Activated naive CD4-positive, alpha-beta T cell treated with anti-CD3 and anti-CD28 coated beads for 36 hours (primary cell): ENCODE data around the gene MTAP. TPM values are rescaled to one million over a fixed set of nuclear protein-coding genes. Genes with fewer than 3 reads are reported as not detected.
"Not testable (repeated sequence)": the region's sequence is repeated elsewhere in the genome, so short reads cannot be mapped to it uniquely, and the experiment has no call there.

Experiments
- CTCF ChIA-PET: fragments of 350-600 bp; sonication (Branson Sonifier 250); formaldehyde crosslinking; loops from one replicate; lab custom pipeline; 2021; ENCODE audit warnings: antibody characterized with exemption; lab: Charles Lee
- DNase-seq: peaks from one replicate; pipeline ENCODE4 v3.0.0-alpha.2; 2020
- H3K27ac Mint-ChIP-seq: one replicate; pipeline ENCODE4 v1.8.0; 2021; ENCODE audit warnings: mild to moderate bottlenecking, mixed read lengths
- H3K27me3 Mint-ChIP-seq: one replicate; pipeline ENCODE4 v1.8.0; 2021; ENCODE audit warnings: low read depth, mixed read lengths
- H3K36me3 Mint-ChIP-seq: one replicate; pipeline ENCODE4 v1.8.0; 2021; ENCODE audit warnings: low read depth, mixed read lengths
- H3K4me1 Mint-ChIP-seq: one replicate; pipeline ENCODE4 v1.8.0; 2021; ENCODE audit warnings: low read depth, mixed read lengths
- H3K4me3 Mint-ChIP-seq: one replicate; pipeline ENCODE4 v1.8.0; 2021; ENCODE audit warnings: mild to moderate bottlenecking, moderate library complexity, mixed read lengths
- H3K9me3 Mint-ChIP-seq: one replicate; pipeline ENCODE4 v1.8.0; 2021; ENCODE audit warnings: mixed read lengths
- intact Hi-C: fragments of 100-400 bp; cut with micrococcal nuclease; formaldehyde crosslinking; loops from one replicate; pipeline ENCODE4 v1.15.1; 2023
- total RNA-seq, 2 experiments: library from RNA; stranded (reverse); gene quantifications; one replicate each; pipeline ENCODE4 v1.2.3, GENCODE V29; 2021

MTAP gene
- total RNA-seq, 2 experiments from 2014 or later, result 59.0 to 66.4 TPM

DNA sequence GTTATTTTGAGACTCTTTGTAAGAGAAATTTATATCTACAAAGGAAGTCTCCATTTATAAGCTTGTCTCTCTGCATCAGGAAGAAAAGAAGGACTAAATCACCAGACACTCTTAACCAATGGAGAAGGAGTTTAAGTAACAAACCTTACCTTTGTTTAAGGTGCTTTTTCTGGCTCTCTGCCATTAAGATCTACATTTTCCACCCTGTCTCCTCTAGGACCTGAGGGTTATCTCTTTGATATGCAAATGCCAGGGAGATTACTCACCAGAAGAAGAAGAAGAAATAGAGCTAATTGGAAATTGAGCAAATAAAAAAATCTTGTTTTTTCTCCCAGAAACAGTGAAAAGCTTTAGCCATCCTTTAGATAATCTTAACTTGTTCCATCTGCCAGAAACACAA is 130.8 kb downstream of the MTAP start:
- no peak overlapping the region for H3K4me3 Mint-ChIP-seq
- H3K4me1 Mint-ChIP-seq, result no peaks in the 10 kb centered on the region
- no peaks in the 10 kb centered on the region for H3K27me3 Mint-ChIP-seq
- CTCF ChIA-PET, result interaction anchor here (0.7 to 1.0 kb wide), 2 partner anchors 25 to 75 kb away, joined by 3 read pairs; partner anchors contain the start of gene CDKN2B
- no peaks in the 10 kb centered on the region for H3K9me3 Mint-ChIP-seq
- DNase-seq, result no peak
- intact Hi-C loops, result no loop called here
- no peak overlapping the region for H3K27ac Mint-ChIP-seq
- peaks cover 6% of the 10 kb centered on the region for H3K36me3 Mint-ChIP-seq

DNA sequence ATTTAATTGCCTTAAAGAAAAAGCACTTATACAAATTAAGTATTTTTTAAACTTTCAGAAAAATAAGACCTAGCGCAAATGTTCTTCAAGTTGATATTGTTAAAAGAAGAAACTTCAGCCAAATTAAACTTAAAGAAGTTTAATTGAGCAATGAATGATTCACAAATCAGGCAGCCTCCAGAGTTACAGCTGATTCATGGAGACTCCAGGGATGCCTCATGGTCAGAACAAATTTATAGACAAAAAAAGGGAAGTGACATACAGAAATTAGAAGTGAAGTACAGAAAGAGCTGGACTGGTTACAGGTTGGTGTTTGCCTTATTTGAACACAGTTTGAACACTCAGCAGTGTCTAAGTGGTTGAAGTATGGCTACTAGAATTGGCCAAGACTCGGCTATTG is 131.4 kb downstream of the MTAP start:
- peaks cover 6% of the 10 kb centered on the region for H3K36me3 Mint-ChIP-seq
- DNase-seq, result no peak
- no peak overlapping the region for H3K27ac Mint-ChIP-seq
- intact Hi-C loops, result no loop called here
- CTCF ChIA-PET, result interaction anchor here (1.0 kb wide), 1 partner anchor 75 kb away, joined by 3 read pairs; the partner anchor contains the start of gene CDKN2B
- no peak overlapping the region for H3K4me3 Mint-ChIP-seq
- H3K27me3 Mint-ChIP-seq, result no peaks in the 10 kb centered on the region
- no peaks in the 10 kb centered on the region for H3K4me1 Mint-ChIP-seq
- H3K9me3 Mint-ChIP-seq, result no peaks in the 10 kb centered on the region

DNA sequence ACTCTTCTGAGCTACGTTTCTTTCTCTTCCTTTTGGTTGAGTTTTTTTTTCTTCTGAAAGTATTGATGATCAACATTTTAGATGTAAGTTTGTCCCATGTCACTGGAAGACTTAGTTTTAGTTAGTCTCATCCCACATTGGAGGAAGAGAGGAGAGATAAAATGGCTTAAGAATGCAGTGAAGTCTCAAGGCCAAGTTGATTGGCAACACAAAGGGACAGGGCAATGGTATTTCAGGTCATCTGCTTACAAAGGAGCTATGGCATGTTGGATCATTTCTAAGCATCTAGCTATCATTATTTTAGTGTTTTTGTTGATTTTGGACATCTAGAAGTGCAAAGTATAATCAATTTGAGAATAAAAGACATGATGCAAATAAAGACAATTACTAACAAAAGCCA is 133.2 kb downstream of the MTAP start:
- no peak overlapping the region for H3K27ac Mint-ChIP-seq
- H3K4me3 Mint-ChIP-seq, result no peak overlapping the region
- no peaks in the 10 kb centered on the region for H3K9me3 Mint-ChIP-seq
- H3K27me3 Mint-ChIP-seq, result no peaks in the 10 kb centered on the region
- no peaks in the 10 kb centered on the region for H3K4me1 Mint-ChIP-seq
- DNase-seq, result no peak
- intact Hi-C loops, result no loop called here
- peaks cover 6% of the 10 kb centered on the region for H3K36me3 Mint-ChIP-seq
- CTCF ChIA-PET, result interaction anchor here (0.6 to 0.7 kb wide), 3 partner anchors 37 to 526 kb away, joined by 3 read pairs; no protein-coding TSS in a partner anchor

DNA sequence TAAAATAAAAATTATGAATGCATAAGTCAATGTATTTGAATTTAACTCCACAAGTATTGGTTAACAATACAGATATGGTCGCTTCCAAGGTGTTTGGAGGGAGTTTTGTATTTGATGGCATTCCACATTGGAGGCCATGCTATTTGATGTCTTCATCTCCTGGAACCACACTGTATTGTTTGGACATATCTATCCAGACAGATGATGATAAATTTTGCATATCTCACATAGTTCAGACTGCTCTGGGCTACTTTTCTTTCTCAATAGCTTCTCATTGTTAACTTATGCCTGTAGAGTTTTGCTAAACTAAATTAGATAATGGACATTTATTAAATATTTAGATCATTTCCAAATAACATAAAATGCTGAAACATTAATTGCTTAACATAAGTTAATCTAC is 133.7 kb downstream of the MTAP start:
- CTCF ChIA-PET, result interaction anchor here (0.7 kb wide), 2 partner anchors 37 to 122 kb away, joined by 3 read pairs; no protein-coding TSS in a partner anchor
- Mint-ChIP-seq H3K9me3 (no peaks in the 10 kb centered on the region), H3K27ac (no peak overlapping the region), H3K27me3 (no peaks in the 10 kb centered on the region), H3K4me1 (no peaks in the 10 kb centered on the region), H3K36me3 (peaks cover 3% of the 10 kb centered on the region), H3K4me3 (no peak overlapping the region)
- DNase-seq, result no peak
- intact Hi-C loops, result no loop called here

DNA sequence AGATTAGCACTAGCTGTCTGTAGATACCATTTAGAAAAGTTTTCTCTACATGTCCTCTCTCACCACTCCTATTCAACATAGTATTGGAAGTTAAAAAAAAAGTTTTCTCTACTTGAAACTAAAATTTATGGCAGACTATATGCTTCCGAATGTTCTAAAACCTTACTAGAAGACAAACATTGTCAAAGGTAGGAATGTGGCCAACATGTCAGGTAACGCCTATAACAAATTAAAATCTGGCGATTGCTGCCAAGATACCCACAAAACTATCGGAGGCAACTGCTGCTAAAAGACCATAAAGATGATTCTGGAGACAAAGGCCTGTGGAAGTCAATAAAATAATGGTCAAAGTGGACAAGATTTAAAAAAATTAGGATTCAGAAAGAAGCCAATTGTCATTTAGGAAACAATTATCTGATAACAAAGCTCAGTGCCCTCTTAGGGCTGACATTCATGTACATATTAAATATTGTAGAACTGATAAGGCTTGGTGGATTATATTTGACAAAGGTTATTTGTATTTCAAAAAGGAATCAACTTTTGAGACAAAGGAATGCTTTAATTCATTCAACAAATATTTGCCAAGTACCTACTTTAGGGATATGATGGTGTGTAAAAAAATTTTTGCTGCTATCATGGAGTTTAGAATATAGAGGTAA is 139.0 kb downstream of the MTAP start:
- no peak for DNase-seq
- Mint-ChIP-seq H3K9me3 (no peaks in the 10 kb centered on the region), H3K27ac (no peak overlapping the region), H3K4me3 (no peak overlapping the region), H3K4me1 (no peaks in the 10 kb centered on the region), H3K36me3 (no peaks in the 10 kb centered on the region), H3K27me3 (peaks cover 10% of the 10 kb centered on the region)
- intact Hi-C loops, result no loop called here
- CTCF ChIA-PET, result no interaction called here

DNA sequence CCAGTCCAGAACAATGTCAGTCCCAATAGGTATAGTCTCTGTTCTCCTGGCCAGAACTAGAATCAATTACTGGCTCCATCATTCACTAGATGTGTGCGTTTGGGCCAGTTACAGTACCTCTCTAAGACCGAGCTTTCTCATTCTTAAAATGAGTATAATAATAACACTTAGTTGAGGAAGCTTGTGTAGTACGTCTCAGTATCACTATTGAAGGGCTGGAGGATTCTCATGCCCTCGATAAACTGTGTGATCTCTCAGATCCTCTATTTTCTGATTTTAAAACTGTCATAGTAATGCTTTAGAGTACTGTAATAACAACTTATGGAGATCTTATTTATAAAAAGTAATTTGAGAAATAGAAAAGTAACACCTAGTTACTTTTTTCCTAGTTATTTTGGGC is 141.0 kb downstream of the MTAP start:
- H3K4me3 Mint-ChIP-seq, result no peak overlapping the region
- DNase-seq, result no peak
- no peaks in the 10 kb centered on the region for H3K36me3 Mint-ChIP-seq
- CTCF ChIA-PET, result no interaction called here
- H3K9me3 Mint-ChIP-seq, result no peaks in the 10 kb centered on the region
- intact Hi-C loops, result no loop called here
- peaks cover 12% of the 10 kb centered on the region for H3K27me3 Mint-ChIP-seq
- H3K27ac Mint-ChIP-seq, result no peak overlapping the region
- H3K4me1 Mint-ChIP-seq, result no peaks in the 10 kb centered on the region

DNA sequence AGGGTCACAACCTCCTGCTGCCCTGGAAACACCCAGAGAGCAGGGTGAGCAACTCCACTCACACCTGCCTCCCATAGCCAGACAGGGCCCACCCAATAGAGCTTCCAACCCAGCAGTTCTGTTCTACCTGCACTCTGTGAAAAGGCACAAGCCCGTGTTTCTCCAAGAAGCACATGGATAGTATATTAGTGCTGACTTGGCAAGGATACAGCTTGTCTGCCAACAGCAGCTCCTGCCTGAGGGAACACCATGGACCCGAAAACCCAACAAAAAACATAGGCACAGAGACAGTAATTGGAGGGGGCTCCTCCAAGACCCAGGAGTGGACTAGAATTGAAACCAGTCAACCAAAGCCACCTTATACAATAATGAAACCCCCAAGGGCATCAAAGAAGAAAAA is 143.2 kb downstream of the MTAP start:
- no peaks in the 10 kb centered on the region for H3K9me3 Mint-ChIP-seq
- CTCF ChIA-PET, result no interaction called here
- H3K27me3 Mint-ChIP-seq, result peaks cover 12% of the 10 kb centered on the region
- intact Hi-C loops, result no loop called here
- no peaks in the 10 kb centered on the region for H3K36me3 Mint-ChIP-seq
- H3K4me1 Mint-ChIP-seq, result no peaks in the 10 kb centered on the region
- H3K27ac Mint-ChIP-seq, result no peak overlapping the region
- H3K4me3 Mint-ChIP-seq, result no peak overlapping the region
- no peak for DNase-seq

DNA sequence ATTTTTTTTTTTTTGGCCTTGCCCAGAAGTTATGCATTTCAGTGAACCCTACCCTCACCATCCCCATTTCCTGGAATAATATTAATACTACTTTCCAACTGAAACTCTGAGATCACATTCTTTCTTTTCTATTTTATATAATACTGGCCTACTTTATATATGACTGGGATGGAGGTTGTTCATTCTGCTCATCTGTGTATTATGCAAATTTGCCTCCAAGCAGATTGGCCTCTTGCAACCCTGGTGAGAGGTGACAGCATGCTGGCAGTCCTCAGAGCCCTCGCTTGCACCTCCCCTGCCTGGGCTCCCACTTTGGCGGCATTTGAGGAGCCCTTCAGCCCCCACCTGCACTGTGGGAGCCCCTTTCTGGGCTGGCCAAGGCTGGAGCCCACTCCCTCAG is 156.4 kb downstream of the MTAP start:
- peaks cover 29% of the 10 kb centered on the region for H3K27me3 Mint-ChIP-seq
- intact Hi-C loops, result no loop called here
- no peak overlapping the region for H3K27ac Mint-ChIP-seq
- DNase-seq, result no peak
- no peaks in the 10 kb centered on the region for H3K9me3 Mint-ChIP-seq
- no peaks in the 10 kb centered on the region for H3K36me3 Mint-ChIP-seq
- CTCF ChIA-PET, result no interaction called here
- no peaks in the 10 kb centered on the region for H3K4me1 Mint-ChIP-seq
- no peak overlapping the region for H3K4me3 Mint-ChIP-seq

DNA sequence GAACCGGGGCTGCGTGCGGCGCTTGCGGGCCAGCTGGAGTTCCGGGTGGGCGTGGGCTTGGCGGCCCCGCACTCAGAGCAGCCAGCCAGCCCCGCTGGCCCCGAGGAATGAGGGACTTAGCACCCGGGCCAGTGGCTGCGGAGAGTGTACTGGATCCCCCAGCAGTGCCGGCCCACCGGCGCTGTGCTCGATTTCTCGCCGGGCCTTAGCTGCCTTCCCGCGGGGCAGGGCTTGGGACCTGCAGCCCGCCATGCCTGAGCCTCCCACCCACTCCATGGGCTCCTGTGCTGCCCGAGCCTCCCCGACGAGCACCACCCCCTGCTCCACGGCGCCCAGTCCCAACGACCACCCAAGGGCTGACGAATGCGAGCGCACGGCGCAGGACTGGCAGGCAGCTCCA is 156.8 kb downstream of the MTAP start:
- H3K36me3 Mint-ChIP-seq, intact Hi-C loops, H3K4me3 Mint-ChIP-seq, DNase-seq, H3K9me3 Mint-ChIP-seq, CTCF ChIA-PET, H3K4me1 Mint-ChIP-seq, H3K27ac Mint-ChIP-seq: not testable (repeated sequence)
- peaks cover 34% of the 10 kb centered on the region for H3K27me3 Mint-ChIP-seq

DNA sequence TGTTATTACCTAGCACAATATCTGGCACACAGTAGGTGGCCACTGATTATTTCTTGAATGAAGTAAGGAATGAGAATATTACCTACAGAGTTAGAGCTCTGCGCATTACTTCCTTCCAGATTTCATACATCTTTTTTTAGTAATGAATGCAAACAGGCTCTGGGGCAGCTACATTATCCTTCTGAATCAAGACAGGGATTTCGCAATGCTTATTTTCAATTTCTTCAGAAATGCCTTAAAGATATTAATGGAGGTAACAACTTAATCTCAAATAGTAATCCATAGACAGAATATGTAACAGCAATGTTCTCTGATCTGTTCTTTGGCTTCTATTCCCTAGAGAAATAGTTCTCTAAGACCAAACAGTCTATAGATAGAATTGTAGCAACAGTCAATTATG is 159.1 kb downstream of the MTAP start:
- CTCF ChIA-PET, result interaction anchor here (1.2 to 1.4 kb wide), 2 partner anchors 47 to 200 kb away, joined by 3 to 4 read pairs; no protein-coding TSS in a partner anchor
- peaks cover 54% of the 10 kb centered on the region for H3K27me3 Mint-ChIP-seq

DNA sequence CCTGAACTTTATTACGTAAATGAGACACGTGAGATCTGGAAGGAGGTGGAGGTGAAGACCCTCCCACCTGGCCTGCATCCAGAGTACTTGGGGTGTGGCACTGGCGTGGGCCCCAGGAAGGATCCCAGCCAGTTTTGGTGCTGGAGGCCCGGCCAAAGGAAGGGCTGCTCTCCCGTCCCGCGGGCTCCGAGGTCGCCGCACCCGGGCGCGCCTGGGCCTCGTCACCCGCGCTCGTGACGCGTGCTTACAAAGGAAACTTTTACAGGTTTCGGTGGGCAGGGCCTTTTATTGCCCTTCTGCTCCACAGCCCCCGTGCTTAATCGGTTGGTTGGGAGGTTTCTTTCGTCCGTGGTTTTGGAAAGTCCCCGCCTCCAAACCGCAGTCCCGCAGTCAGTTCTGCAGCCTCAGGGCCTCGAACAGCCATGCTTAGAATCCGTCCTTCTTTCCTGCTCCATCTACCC is 162.5 kb downstream of the MTAP start:
- Mint-ChIP-seq H3K27ac (no peak overlapping the region), H3K9me3 (peaks cover 7% of the 10 kb centered on the region), H3K4me1 (peaks cover 17% of the 10 kb centered on the region), H3K36me3 (peaks cover 8% of the 10 kb centered on the region), H3K4me3 (peak overlapping the region; percentile 51), H3K27me3 (peaks cover 84% of the 10 kb centered on the region)
- intact Hi-C loops, result loop anchor here (1.0 to 5.0 kb wide), 5 partner anchors 30 to 1118 kb away; no protein-coding TSS in a partner anchor
- peak; percentile 67 for DNase-seq
- CTCF ChIA-PET, result no interaction called here

More for the DNA sequence above, 159.1 kb downstream of the MTAP start:
- Mint-ChIP-seq H3K36me3 (no peaks in the 10 kb centered on the region), H3K4me1 (peaks cover 9% of the 10 kb centered on the region), H3K4me3 (no peak overlapping the region), H3K9me3 (no peaks in the 10 kb centered on the region), H3K27ac (no peak overlapping the region)
- intact Hi-C loops, result no loop called here
- no peak for DNase-seq

DNA sequence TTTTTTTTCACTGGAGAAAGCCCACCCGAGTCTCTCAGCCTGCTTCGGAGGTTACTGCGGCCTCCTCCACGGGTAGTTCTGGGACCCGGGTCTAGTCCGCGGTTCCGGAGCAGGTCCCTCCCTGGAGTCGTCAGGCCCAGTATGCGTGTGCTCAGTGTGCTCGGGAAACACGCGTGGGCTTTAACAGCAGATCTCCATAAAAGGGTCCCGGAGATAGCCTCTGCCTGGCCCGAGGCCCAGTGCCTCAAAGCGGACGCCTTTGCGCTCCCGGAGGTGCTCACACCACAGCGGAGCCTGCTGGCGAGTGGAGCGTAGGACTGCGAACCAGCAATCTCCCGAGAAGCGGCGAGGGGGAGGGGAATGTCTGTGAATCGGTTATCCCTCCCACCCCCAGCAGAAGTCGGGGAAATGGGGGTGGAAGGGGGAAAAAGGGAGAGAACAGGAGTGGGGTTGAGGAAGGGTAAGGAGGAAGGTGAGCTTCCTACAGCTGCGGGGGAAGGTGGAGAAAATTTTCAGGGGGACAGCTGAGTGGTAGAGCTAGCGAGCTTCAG is 163.0 kb downstream of the MTAP start:
- CTCF ChIA-PET, result interaction anchor here (0.7 to 0.9 kb wide), 3 partner anchors 108 to 153 kb away, joined by 3 read pairs; no protein-coding TSS in a partner anchor
- peaks cover 9% of the 10 kb centered on the region for H3K36me3 Mint-ChIP-seq
- peaks cover 9% of the 10 kb centered on the region for H3K9me3 Mint-ChIP-seq

More for the DNA sequence above, 163.0 kb downstream of the MTAP start:
- Mint-ChIP-seq H3K4me3 (peak overlapping the region; percentile 51), H3K4me1 (peaks cover 17% of the 10 kb centered on the region), H3K27me3 (peaks cover 86% of the 10 kb centered on the region), H3K27ac (no peak overlapping the region)
- DNase-seq, result peak; percentile 68
- intact Hi-C loops, result loop anchor here (1.0 to 5.0 kb wide), 5 partner anchors 30 to 1118 kb away; no protein-coding TSS in a partner anchor
